ENCODE results near the gene DPEP2.
A peak's percentile ranks its signal among the peaks of the same experiment; 100 is the strongest.
"Not testable (repeated sequence)": the region's sequence is repeated elsewhere in the genome, so short reads cannot be mapped to it uniquely, and the experiment has no call there.

DPEP2 gene

GRCh38 chr16:68005211-68005610, 5.9 kb upstream of the DPEP2 start:
- DNase-seq (ENCODE audit: low spot score): no peak

- no peak for DNase-seq (ENCODE audit: low spot score)
Observed at GRCh38 chr16:68003031-68003430, 3.7 kb upstream of the DPEP2 start.

- DNase-seq (ENCODE audit: low spot score): no peak
Observed at GRCh38 chr16:68000450-68000849, 1.2 kb upstream of the DPEP2 start.

GRCh38 chr16:67999985-68000384, 701 bp upstream of the DPEP2 start:
- no peak for DNase-seq (ENCODE audit: low spot score)

GRCh38 chr16:67998231-67998778, 979 bp downstream of the DPEP2 start:
- not testable (repeated sequence) for DNase-seq (ENCODE audit: low spot score)

- no peak for DNase-seq (ENCODE audit: low spot score)
Observed at GRCh38 chr16:67996666-67997065, 2.6 kb downstream of the DPEP2 start.

GRCh38 chr16:67995423-67995822, 3.9 kb downstream of the DPEP2 start:
- no peak for DNase-seq (ENCODE audit: low spot score)

GRCh38 chr16:67994040-67994408, 5.3 kb downstream of the DPEP2 start:
- DNase-seq (ENCODE audit: low spot score): not testable (repeated sequence)

- peak; percentile 86 for DNase-seq (ENCODE audit: low spot score)
Observed at GRCh38 chr16:67993207-67994039, 5.9 kb downstream of the DPEP2 start.

GRCh38 chr16:67992661-67993206, 6.5 kb downstream of the DPEP2 start:
- no peak for DNase-seq (ENCODE audit: low spot score)

GRCh38 chr16:67990018-67990386, 9.3 kb downstream of the DPEP2 start:
- DNase-seq (ENCODE audit: low spot score): no peak

GRCh38 chr16:67989322-67990017, 9.8 kb downstream of the DPEP2 start:
- no peak for DNase-seq (ENCODE audit: low spot score)

GRCh38 chr16:67988675-67989074, 10.6 kb downstream of the DPEP2 start:
- DNase-seq (ENCODE audit: low spot score): no peak

GRCh38 chr16:67987460-67988160, 11.7 kb downstream of the DPEP2 start:
- no peak for DNase-seq (ENCODE audit: low spot score)

GRCh38 chr16:67986949-67987348, 12.3 kb downstream of the DPEP2 start:
- DNase-seq (ENCODE audit: low spot score): no peak

GRCh38 chr16:67982011-67982696, 17.1 kb downstream of the DPEP2 start:
- no peak for DNase-seq (ENCODE audit: low spot score)

- DNase-seq (ENCODE audit: low spot score): no peak
Observed at GRCh38 chr16:67979955-67980678, 19.2 kb downstream of the DPEP2 start, which contains the start of gene DPEP3. DPEP3 (minus strand) TSS chr16:67980499; CDS start chr16:67980380, 119 bp downstream.

GRCh38 chr16:67977469-67978227, 21.6 kb downstream of the DPEP2 start:
- no peak for DNase-seq (ENCODE audit: low spot score)

- DNase-seq (ENCODE audit: low spot score): no peak
Observed at GRCh38 chr16:67977005-67977404, 22.3 kb downstream of the DPEP2 start.

GRCh38 chr16:67976205-67976604, 23.1 kb downstream of the DPEP2 start:
- no peak for DNase-seq (ENCODE audit: low spot score)

All from ecto neural progenitor cell (in vitro differentiated cells).